Fibroblast of skin of scalp (primary cell): ENCODE measurements around the gene CERS5. TPM values are rescaled to one million over a fixed set of nuclear protein-coding genes. Genes with fewer than 3 reads are reported as not detected.

Experiments
- DNase-seq: peaks from one replicate; pipeline ENCODE4 v3.0.0-alpha.2; 2013
- polyA plus RNA-seq, 2 experiments: library from polyadenylated mRNA; unstranded; fragments of 120-200 nt; gene quantifications; one replicate each; pipeline ENCODE4 v1.2.1, GENCODE V29; 2013; ENCODE audit not compliant: insufficient read length in 2 of 2

Gene CERS5
- polyA plus RNA-seq (2013, experiment 1 of 2; ENCODE audit: insufficient read length) = 53.0 TPM
- polyA plus RNA-seq (2013, experiment 2 of 2; ENCODE audit: insufficient read length) = 54.0 TPM

DNA sequence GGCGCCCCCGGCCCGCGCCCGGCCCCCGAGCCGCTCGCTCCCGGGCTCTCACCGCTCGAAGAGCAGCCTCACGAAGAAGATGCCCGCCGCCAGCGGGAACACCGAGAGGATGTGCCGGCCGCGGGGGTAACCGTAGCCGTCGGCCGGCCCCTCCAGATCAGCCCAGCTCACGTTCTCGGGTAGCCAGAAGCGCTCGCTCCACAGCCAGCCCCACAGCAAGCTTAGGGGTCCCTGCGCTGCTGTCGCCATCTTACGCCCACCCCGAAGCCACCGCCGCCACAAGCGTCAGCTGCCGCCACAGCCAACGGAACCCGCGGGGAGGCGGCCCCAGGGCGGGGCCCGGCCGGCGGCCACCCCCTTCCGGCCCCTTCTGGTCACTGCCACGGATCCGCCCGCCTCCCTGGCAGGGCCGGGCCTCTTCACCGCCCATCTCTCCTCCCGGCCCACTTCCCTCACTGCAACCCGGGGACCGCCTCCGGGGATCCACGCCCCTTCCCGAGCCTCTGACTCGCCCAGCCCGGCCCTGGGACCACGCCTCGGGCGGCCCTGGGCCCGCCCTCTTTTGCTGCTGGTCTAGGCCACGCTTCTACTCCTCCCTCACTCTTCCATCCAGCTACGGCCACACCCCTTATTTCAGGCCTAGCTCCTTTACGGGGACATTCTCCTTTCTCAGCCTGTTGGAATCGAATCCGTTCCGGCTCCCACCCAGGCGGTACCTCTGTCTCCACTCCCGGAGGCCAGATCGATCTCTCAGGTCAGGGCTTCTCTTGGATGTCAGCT, at the start of gene CERS5:
TSS of gene CERS5 (minus strand) at position 321 of the 780 bp plus-strand sequence. CDS start at position 249, 72 bp downstream.
- peak; percentile 99 for DNase-seq

- peak; percentile 47 for DNase-seq
Measured at GRCh38 chr12:50215033-50215432, 47.9 kb upstream of the CERS5 start.

- DNase-seq = no peak
Measured at GRCh38 chr12:50214018-50214417, 46.8 kb upstream of the CERS5 start.

GRCh38 chr12:50213439-50213838, 46.3 kb upstream of the CERS5 start:
- DNase-seq = no peak

- no peak for DNase-seq
Measured at GRCh38 chr12:50212071-50212467, 44.9 kb upstream of the CERS5 start.

DNA sequence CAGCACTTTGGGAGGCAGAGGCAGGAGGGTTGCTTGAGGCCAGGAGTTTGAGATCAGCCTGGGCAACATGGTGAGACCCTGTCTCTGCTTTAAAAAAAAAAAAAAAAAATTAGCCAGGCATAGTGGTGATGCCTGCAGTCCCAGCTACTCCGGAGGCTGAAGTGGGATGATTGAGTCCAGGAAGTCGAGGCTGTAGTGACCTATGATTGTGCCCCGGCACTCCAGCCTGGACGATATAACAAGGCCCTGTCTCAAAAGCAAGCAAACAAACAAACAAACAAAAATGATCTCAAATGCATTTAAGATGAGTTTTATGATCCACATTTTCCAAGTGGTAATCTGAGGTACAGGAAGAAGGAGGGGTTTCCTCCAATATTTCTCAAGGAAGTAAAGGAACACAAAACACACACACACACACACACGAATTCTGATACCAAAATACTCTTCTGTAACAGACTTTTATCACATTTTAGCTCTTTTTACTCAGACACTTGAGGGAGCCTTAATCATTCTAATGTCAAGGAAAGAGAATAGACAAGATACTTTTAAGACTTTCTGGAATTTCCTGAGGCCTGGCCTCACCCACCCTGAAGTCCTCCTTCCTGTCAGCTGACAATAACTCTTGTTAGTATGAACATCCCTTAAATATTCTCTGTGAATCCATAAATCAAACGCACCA, 44.4 kb upstream of the CERS5 start:
- DNase-seq = peak; percentile 72

DNA sequence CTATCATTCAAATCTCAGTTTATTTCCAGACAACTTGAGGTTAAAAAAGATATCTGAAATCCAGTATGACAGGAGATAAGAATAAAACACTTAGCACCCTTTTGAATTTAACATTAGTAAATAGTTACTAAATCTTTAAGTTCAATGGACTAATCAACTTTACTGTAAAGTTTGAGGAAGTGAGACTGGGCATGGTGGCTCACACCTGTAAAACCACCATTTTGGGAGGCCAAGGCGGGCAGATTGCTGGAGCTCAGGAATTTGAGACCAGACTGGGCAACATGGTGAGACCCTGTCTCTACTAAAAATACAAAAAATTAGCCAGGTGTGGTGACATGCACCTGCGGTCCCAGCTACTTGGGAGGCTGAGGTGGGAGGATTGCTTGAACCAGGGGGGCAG, 40.3 kb upstream of the CERS5 start:
- DNase-seq = no peak

DNA sequence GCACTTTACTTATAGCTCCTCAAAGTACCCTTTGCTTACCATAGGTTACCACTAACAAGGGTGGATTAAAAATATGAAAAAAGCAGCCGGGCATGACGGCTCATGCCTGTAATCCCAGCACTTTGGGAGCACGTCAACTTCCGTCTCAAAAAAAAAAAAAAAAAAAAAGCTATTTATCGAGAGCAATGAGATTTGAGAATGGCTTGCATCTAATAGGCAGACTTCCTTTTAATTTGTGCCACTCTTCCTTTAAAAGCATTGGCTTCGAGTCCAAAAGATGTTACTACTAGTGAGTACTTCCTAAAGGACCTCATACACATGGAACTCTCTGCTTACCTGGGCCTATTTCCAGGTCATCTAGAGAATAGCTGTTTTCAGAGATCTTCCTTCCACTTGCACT, 38.5 kb upstream of the CERS5 start:
- DNase-seq = no peak

DNA sequence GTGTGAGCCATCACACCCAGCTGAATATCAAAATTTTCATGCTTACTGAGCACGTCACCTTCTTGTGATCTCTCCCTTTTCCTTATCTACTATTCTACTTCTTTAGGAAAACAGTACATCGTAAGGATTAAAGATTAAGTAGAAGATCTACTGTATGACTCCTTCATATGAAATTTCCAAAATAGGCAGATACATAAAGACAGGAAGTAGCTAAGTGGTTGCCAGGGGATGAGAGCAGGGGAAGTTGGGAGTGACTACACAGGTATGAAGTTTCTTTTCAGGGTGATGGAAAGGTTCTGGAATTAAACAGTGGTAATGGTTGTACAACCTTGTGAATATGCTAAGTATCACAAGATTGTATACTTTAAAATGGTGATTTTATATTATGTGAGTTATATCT, 36.5 kb upstream of the CERS5 start:
- DNase-seq = no peak

GRCh38 chr12:50201987-50202521, 34.9 kb upstream of the CERS5 start:
- peak; percentile 62 for DNase-seq

- DNase-seq = peak; percentile 74
Measured at GRCh38 chr12:50200552-50201273, 33.5 kb upstream of the CERS5 start.

- no peak for DNase-seq
Measured at GRCh38 chr12:50198829-50199228, 31.7 kb upstream of the CERS5 start.

GRCh38 chr12:50197297-50197727, 30.1 kb upstream of the CERS5 start:
- DNase-seq = no peak

DNA sequence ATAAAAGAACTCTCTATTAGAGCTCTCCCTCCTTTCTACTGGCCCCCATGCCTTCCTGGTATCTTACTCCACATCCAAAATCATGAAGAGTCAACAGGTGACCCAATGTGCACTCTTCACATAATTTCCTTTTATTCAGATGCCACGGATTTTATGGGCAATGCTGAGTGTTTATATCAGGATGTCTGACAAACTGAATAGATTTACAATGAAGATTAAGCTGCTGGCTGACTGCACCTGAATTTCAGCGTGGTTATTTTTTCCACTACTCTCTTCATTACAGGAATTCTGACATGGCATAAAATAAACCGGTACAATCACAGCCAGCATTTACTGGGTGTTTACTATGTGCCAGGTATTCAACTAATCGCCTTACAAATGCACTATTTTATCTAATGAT, 29.4 kb upstream of the CERS5 start:
- DNase-seq = no peak

DNA sequence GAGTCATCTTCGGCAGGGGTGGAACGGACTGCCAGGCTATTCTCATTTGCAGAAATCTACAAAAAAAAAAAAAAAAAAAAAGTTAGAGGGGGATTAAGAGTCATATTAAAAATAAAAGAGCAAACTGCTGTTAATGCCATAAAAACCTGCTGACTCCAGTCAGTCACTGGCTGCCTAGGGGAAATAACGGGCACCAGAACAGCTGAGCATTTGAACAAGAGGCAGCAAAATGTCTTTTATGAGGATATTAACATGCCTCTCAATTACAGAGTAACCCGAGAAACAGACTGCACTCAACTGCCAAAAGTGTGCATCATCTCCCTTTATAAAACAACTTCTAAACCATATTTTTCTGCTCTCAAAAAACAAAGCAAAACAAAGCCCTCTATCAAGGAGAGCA, 28.7 kb upstream of the CERS5 start:
- no peak for DNase-seq

GRCh38 chr12:50192908-50193307, 25.7 kb upstream of the CERS5 start:
- peak; percentile 72 for DNase-seq

GRCh38 chr12:50192236-50192635, 25.1 kb upstream of the CERS5 start:
- no peak for DNase-seq

- DNase-seq = no peak
Measured at GRCh38 chr12:50190859-50191258, 23.7 kb upstream of the CERS5 start.

DNA sequence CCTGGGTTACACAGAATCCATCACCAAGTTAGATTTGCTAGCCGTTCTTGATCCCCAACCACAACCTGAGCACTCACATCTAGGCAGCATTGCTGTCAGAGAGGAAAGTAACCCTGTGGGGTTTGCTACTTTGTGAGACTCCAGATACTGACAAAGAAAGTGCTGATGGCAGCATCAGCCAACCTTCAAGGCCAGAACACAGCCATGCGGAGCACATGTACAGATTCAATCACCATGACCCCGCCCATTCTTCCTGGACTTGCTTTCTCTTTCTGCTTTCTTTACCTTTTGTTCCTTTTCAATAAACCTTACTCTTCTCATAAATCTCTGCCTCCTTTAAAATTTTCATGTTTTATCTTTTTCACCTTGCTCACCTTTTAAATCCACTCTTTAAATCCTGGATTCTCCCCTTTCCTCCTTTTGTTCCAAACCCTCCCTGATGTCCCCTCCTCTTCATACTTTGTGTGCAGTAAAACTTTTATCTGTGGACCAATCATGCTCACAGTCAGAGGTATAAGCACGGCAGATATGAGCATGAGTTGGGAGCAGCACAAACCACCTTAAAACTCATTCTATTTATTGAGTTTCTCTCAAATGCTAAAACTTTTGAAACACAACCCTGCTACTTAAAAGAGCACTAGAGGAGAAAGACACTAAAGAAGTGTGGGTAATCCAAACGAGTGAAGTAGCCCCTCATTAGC, 21.9 kb upstream of the CERS5 start:
- DNase-seq = no peak

GRCh38 chr12:50188241-50188781, 21.1 kb upstream of the CERS5 start:
- DNase-seq = no peak

- peak; percentile 95 for DNase-seq
Measured at GRCh38 chr12:50187084-50187900, 20.1 kb upstream of the CERS5 start.
